ENCODE data around the gene APPL2.

The APPL2 gene, protein sequence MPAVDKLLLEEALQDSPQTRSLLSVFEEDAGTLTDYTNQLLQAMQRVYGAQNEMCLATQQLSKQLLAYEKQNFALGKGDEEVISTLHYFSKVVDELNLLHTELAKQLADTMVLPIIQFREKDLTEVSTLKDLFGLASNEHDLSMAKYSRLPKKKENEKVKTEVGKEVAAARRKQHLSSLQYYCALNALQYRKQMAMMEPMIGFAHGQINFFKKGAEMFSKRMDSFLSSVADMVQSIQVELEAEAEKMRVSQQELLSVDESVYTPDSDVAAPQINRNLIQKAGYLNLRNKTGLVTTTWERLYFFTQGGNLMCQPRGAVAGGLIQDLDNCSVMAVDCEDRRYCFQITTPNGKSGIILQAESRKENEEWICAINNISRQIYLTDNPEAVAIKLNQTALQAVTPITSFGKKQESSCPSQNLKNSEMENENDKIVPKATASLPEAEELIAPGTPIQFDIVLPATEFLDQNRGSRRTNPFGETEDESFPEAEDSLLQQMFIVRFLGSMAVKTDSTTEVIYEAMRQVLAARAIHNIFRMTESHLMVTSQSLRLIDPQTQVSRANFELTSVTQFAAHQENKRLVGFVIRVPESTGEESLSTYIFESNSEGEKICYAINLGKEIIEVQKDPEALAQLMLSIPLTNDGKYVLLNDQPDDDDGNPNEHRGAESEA

DNA sequence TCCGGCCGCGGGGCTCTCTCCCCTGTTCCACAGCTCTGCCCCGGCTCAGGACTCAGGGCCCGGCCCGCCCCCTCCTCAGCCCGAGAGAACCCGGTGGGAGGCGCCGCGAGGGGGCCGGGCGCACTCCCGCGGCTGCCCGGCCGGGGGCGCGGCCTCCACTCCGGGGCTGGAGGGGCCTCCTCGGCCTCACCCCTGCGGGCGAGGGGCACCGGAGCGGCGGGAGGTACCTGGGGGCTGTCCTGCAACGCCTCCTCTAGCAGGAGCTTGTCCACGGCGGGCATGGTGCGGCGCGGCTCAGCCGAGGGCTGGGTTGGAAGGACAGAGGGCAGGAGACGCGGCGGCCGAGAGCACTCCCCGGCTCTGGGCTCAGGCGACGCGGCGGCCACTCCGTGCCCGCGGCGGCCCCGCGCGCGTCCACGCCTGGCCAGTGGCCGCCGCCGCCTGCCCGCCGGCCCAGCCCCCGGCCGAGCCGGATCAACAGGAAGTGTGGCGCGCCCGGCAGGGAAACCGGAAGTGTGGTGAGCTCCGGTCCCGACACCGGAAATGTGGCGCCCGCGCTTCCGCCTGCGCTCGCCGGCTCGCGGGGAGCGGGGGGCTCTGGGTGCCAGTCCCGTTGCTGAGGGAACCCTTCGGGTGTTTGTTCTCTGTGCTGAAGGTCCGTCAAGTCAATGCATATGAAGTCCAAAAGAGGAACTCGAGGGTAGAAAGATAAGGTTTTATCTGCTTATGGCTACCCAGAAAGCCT lies at the start of gene APPL2:
Gene APPL2 (minus strand): TSS at position 443 of the 745 bp plus-strand sequence. CDS start 162 bp downstream, at position 281.
- no peak for DNase-seq (ENCODE audit: low read depth)

DNA sequence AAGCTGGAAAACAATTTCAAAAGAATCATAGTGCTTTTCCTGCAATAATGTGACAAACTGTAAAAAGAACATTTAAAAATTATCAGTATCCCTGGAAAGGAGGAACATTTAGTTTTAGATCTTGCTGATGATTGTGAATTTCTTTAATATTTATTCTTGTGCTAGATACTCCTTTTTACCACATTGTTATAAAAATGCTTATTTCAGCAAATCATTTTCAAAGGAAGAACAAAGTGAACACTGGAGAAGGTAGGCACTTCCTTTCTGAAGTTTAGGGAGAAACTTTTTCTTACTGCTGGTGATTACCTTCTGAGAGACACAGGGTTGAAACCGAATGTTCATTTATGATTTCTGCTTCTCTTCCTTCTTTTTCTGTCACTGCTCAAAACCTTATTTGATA lies 49.4 kb upstream of the APPL2 start:
- DNase-seq (ENCODE audit: low read depth), result no peak

DNA sequence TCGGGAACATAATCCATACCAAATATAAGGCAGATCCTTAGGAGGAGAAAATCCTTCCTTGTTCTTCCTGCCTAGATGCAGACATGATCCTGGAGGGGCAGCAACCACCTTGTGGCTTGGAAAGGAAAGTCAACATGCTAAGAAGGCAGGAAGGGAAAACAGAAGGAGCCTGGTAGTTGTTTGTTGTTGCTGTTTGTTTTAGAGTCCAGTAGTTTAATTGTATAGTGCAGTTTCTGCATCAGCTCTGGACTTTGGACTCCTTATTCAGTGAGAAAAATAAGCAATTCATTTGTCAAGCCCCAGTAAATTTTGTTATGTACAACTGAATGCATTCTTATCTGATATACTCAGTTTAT lies 45.7 kb upstream of the APPL2 start:
- DNase-seq (ENCODE audit: low read depth), result no peak

DNA sequence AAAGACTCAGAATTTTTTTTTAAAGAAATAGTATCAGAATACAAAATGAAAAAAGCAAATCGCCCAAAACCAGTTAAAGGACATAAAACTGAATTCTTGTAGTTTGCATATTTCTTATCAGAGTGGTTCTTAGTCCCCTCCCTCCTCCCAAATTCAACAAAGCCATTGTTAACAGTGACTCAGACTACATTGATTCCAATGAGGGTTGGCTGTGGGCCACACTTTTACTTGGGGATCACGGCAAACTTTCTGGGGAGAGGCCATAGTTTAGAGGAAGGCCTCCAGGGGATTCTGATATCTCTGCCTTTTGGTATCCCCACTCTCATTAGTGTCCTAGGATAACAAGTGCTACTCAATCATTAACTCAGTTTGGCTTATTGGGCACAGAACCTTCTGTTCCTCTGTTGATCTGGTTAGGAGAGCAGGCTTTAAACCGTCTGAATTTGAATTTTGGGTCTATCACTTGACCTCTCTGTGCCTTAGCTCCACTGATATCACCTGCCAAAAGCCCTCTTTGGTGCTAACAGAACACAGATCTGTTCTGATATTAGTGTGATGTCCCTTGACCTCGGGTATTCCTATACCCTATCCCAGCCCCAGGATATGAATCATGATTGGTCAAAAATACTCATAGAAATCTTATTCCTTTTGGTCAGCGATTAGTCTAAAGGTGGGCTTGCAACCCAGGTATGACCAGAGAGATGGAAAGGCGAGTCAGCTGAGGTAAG lies 45.2 kb upstream of the APPL2 start:
- no peak for DNase-seq (ENCODE audit: low read depth)

DNA sequence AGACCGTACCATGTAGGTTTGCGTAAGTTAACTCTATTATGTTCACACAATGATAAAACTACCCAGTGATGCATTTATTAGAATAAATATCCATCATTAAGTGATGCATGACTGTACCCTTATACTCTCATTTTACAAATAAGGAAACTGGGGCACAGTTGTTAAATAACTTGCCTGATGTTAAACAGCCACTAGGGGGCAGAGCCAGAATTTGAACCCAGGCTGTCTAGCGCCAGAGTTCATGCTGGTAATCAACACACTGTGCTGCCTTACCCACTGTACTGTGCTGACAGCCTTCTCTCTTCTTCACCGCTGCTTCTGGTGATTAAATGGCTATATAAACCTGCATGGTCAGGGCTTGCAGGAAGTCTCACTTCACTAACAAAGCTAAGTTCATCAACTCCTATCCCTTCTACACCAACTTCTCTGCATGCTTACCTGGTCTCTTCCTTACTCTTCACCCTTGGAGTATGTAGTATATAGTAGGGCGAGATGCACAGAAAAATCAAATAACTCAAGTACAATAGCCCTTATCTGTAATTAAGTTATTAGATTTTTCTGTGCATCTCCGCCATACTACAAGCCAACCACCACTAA lies 43.6 kb upstream of the APPL2 start:
- no peak for DNase-seq (ENCODE audit: low read depth)

DNA sequence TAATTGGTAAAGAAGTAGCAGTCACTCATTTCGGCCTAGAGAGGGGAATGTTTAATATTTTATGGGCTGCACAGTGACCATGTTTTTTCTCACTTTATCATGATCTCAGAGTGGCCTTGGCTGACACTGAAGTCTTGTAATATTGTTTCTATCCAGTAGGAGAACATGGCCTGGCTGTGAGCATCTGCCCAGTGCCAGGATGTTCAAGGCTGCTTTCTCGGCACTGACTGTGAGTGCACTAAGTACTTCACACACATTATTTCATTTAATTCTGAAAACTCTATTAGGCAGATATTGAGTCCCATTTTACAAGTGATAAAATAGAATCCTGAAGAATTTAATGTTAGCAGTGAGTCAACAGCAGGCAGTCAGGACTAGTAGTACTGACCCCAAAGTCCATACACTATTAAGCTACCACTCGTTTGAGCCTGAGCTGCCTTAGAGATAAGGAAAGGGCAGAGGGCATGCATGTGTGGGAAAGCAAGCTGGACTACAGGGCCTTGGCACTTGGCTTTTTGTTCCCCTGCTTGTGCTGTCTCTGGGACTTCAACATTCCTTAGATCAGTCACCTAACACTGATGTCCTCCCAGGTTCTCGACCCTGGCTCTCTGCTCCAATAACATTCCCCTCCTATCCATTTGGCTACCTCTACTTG lies 42.2 kb upstream of the APPL2 start:
- no peak for DNase-seq (ENCODE audit: low read depth)

DNA sequence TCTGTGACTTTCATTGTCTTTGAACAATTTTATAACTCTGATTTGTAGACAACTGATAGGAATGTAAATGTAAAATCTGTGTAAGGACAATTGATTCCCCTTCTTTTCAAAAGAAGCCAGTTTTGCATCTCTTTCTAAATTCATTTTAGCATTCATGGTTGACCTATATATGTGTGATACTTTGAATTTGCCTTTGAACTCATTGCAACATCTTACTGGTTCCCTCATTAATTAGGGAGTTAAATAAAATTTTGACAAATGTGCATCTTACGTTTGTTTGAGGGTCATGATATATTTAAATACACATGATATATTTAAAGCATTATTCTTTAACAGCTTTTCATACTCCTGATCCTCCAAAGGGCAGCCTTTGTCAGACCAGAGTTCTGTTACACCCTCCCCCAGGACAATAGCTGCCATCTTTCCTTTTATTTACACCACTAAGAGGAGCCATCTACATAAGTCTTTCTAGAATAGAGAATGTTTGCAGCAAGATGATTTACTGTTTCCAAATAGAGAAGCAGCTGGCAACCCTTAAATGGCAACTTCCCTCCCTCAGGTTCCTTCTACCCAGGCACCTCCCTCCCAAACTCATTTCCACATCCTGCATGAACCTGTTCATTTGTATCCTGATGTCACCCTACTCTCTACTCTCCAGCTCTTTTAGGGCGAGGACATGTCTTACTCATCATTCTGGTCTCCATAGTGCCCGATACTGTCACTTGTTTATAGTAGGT lies 40.2 kb upstream of the APPL2 start:
- DNase-seq (ENCODE audit: low read depth), result no peak

DNA sequence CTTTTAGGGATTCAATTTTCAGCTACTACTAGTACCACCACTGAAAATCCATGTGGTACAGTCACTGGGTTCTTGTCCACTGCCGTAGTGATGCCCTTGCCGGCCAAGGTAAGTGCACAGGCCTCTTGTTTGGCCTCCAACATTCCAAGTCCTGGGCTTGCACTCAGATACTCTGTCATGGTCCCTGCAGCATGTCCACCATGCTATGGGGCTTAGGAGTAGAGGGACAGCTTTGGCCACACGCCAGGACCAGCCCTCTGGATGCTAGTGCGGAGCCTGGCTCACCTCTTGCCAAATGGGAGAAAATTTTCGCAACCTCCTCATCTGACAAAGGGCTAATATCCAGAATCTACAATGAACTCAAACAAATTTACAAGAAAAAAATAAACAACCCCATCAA lies 38.6 kb upstream of the APPL2 start:
- no peak for DNase-seq (ENCODE audit: low read depth)

DNA sequence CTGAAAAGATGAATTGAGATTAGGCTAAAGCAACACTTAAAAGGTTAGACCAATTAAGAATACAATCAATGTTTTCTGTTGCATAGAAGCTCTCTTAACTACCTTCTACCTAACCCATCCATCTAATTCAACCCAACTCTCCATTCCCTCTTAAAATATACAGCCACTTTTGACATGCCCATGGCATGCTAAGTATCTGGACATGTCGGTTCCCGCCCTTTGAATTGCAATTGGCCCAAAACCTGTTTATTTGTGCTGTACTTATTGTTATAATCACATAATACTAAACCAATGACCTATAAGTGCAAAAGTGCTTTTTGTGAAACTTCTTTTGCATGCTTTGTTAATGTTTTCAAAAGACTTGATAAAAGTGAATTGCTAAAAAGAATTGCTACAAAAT lies 37.6 kb upstream of the APPL2 start:
- DNase-seq (ENCODE audit: low read depth), result no peak

DNA sequence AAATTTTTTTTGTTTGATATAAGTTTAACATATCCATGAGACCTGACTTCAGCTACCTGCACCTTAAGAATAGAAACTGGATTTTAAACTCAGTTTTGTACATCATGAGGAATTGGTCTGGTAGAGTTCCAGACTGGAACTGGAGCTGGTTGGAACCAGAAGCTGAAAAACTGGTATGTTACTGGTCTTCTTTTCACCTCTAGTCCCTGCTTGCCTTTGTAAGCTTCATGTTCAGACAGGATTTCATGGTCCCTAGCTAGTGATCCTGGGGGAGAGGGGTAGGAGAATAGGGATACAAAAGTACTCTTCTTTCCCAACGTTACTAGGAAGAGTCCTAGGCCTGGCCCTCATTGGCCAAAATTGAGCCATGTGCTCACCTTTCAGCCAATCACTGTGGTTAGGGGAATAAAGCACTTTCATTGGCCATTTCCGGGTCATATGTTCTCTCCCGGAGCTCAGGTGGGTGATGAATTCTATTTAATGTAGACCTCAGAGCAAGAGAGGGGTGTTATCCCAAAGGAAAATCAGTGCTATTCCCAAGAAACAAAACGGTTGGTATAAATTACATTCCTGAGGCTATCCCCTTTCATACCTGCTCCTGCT lies 36.9 kb upstream of the APPL2 start:
- no peak for DNase-seq (ENCODE audit: low read depth)

DNA sequence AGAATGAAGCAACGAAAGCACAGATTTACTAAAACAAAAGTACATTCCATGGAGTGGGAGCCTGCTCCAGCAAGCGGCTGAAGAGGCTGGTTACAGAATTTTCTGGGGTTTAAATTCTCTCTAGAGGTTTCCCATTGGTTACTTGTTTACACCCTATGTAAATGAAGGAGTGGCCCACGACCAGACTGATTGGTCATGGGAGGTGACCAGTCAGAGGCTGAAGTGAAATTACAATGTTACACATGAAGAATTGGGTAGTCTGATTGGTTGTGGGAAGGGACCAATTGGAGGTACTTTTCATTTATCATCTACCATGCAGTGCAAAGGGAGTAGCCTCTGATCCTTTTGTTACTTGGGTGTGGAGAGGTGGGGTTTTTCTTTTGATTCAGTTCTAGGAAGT lies 36.2 kb upstream of the APPL2 start:
- no peak for DNase-seq (ENCODE audit: low read depth)

DNA sequence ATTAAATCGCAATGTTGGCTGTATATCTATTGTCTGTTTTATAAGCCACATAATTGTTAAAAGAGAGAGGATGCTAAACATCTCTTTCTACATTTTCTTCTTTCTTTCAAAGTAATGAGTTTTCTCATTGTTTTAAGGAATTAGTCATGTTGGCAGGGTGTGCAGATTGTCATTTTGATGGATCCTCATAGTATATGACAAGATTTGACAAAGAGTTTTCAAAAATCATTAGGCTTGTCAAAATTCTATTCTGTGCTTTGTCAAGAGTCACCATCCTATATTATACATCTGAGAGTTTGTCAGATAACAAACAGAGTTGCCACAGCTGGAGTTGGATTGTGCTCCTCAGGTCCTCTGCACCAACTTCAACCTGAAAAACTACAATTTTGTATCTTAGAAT lies 35.4 kb upstream of the APPL2 start:
- DNase-seq (ENCODE audit: low read depth), result no peak

DNA sequence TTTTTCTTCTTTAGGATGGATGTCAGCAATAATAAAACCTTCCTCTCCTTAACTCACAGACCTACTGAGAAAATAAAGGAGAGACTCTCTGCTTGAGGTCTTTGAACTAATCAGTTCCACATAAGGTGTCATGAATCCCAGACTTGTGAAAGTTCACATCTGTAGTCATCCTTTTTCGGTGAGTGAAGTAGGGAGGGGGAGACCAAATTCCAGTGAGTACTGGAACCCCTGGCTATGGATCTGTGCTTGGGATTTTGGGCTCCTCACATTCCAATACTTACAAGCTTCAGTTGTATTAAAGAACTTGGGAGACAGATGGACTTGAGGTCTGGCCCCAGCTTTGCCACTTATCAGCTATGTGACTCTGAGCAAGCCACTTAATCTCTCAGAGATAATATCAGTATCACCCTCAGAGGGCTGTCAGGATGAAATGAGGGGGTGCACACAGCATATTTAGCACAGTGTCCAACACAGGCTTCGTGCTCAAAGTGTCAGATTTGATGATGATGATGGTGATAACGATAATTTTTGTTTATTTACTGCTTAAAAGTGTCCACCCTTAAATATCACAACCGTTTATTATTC lies 34.8 kb upstream of the APPL2 start:
- DNase-seq (ENCODE audit: low read depth), result no peak

DNA sequence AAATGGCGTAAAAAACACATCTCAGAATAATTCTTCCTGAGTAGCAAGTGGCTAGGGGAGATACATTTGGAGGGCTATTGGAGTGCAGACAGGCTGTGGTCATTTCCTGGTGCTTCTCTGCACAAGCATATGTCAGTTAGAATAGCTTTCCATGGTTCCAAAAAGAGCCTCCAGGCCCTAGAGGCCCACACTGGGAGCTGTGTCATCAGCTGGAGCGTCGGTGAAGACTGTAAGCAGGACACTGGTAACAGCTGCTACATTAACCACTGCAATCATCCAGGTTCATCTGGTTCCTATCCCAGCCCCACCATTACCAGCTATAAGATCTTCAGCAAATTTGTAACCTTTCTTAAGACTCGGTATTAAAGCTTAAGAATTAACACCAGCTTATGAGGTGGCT lies 31.7 kb upstream of the APPL2 start:
- no peak for DNase-seq (ENCODE audit: low read depth)

DNA sequence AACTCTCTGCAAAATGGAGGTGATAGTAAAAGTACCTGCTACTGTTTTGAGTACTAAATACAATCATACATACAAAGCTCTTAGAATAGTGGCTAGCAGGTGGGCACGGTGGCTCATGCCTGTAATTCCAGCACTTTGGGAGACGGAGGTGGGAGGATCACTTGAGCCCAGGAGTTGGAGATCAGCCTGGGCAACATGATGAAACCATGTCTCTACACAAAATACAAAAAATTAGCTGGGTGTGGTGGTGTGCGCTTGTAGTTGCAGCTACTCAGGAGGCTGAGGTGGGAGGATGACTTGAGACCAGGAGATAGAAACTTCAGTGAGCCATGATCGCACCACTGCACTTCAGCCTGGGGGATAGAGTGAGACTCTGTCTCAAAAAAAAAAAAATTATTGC lies 28.8 kb upstream of the APPL2 start:
- DNase-seq (ENCODE audit: low read depth), result no peak

DNA sequence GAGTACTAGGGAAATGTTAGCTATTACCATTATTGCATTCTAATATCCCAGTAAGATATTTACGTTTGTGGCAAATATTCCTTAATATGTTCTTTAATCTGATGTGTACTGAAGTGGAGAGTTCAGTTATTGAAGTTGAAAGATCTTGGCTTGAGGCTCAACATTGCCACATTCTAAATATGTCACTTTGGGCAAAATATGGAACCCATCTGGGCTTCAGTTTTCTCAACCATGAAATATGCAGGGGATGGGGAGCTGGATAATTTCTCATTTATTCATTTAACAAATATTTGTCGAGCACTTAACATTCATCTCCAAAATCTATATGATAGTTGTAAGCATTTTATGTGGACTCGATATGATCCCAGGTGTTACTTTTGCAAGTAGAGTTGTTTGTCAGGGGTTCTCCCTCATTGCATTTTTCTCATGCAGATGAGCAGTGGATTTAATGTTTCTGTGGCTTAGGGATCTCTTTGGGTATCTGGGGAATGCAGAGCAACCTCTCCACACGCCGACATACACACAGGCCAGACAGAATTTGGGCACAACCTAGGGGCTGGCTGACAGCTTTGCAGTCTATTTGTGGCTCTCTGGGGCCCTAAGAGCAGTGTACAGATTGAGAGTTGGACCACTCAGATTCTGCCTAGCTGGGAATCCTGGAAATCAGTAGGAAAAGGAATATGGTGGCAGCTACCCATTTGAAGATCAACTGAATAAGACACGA lies 26.6 kb upstream of the APPL2 start:
- DNase-seq (ENCODE audit: low read depth), result no peak

DNA sequence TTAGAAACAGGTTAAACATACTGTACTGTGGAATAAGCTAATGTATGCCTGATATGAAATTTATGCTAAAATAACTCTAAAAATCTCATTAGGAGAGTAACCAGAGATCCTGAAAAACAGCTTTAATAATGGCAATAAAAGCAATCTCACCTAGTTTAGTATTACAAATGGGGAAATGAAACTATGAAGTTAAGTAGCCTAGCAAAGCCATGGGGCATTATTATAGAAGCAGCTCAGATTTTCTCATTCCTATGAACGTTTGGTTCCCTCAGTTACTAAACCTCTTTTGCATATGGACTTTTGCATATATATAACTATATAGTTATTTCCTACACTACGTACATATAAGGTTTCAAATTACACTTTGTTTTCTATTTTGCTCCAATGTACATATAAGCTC lies 25.0 kb upstream of the APPL2 start:
- no peak for DNase-seq (ENCODE audit: low read depth)

DNA sequence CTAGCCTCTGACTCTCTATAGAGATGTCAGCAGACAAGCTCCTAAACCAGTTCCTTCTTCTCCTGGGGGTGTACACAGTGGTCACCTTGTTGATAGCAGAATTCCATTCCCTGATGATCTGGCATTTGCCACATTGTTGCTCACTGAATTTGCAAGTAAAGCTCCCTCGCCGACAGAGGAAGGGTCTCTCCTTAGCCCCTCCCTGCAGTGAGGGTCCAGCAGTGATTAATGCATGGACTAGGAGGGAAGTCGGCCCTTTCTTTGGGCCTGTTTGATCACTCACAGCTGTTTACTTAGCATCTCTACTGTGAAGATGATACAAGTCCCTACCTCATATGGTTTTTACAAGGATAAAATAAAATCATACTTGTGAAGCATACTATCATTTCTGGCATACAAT lies 23.3 kb upstream of the APPL2 start:
- DNase-seq (ENCODE audit: low read depth), result no peak

DNA sequence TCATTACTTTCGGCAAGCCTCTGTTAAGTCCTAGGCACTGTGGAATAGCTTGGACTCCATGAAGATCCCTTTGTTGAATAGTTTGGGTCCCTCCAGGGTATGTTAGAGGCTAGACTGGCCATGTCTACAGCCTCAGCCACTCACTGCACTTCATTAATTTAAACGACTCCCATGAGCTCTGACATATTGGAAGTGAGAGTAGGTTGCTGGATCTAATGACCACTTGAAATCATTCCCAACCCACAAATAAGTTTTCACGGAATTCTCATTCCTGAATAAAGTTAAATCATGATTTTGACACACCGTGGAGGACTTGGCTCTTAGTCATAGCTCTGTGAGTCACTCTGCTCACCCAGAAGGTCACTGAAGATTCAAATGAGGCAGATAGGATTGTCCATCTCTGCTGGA lies 21.4 kb upstream of the APPL2 start:
- DNase-seq (ENCODE audit: low read depth), result peak; percentile 90
